ENCODE results near the gene FHIT. TPM values are rescaled to one million over a fixed set of nuclear protein-coding genes. Genes with fewer than 3 reads are reported as not detected.

FHIT gene
- total and polyA plus RNA-seq, 10 of the 15 experiments (the other 5 are each of a cell fraction or from before 2014, with no cell fraction given): 4.2 to 14.9 (median 9.4) TPM

DNA sequence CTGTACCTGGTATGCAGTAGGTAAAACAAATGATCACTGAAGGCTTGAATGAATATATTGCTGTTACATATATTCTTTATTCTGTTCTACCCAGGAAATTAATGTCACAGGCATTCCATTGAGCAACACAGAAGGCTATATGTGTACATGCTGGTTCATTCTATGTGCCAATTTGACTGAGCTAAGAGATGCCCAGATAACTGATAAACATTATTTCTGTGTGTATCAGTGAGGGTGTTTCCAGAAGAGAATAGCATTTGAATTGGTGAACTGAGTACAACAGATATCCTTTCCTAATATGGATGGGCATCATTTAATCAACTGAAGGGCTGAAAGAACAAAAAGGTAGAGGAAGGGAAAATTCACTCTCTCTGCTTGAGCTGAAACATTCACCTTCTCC is 886.8 kb downstream of the FHIT start:
- intact Hi-C loops (cut with micrococcal nuclease; ENCODE audit: unreplicated experiment): no loop called here
- no peak overlapping the region for H3K4me3 ChIP-seq
- H3K27ac ChIP-seq (ENCODE audit: control insufficient read depth, insufficient read depth): no peak overlapping the region
- in situ Hi-C loops (cut with MboI): no loop called here
- SMC1A ChIA-PET (ENCODE audit: uncharacterized antibody, unreplicated experiment): interaction anchor here (3.6 kb wide), 1 partner anchor 12 kb away, joined by 10 read pairs; no protein-coding TSS in a partner anchor
- H3K36me3 ChIP-seq (ENCODE audit: control insufficient read depth in 2 of 2, insufficient read depth in 2 of 2, low read length in 1 of 2): no peaks in the 10 kb centered on the region
- H3K4me1 ChIP-seq (ENCODE audit: control insufficient read depth, insufficient read depth, low read length): no peaks in the 10 kb centered on the region
- H2AFZ ChIP-seq (ENCODE audit: control insufficient read depth, low read depth, low read length): no peak overlapping the region
- RAD21 ChIA-PET (ENCODE audit: unreplicated experiment): no interaction called here
- no peaks in the 10 kb centered on the region for H3K27me3 ChIP-seq (replicated peaks in 1 of 2; ENCODE audit: control insufficient read depth in 2 of 2, insufficient read depth in 2 of 2, low read length in 1 of 2)
- no peaks in the 10 kb centered on the region for H3K79me2 ChIP-seq (ENCODE audit: control insufficient read depth, insufficient read depth, low read length)
- BruUV-seq (replicated peaks): no TSS peak
- POLR2A ChIA-PET: no interaction called here
- no peak overlapping the region for H3K4me2 ChIP-seq (ENCODE audit: control insufficient read depth, insufficient read depth)
- FAIRE-seq (no peak), DNase-seq (ENCODE audit: low read depth, low spot score) (no peak), ATAC-seq (no peak)
- no peaks in the 10 kb centered on the region for H3K9me3 ChIP-seq (replicated peaks; ENCODE audit: control insufficient read depth, insufficient read depth, low read length)
- CTCF ChIA-PET: interaction anchor here (1.4 kb wide), 1 partner anchor 19 kb away, joined by 3 read pairs; no protein-coding TSS in a partner anchor
- no peak overlapping the region for H3K9ac ChIP-seq (ENCODE audit: control insufficient read depth, insufficient read depth, low read length)
- no peaks in the 10 kb centered on the region for H4K20me1 ChIP-seq (ENCODE audit: control insufficient read depth, insufficient read depth)
- TF ChIP-seq ETV6 (conservative IDR thresholded peaks at IDR 0.05 in 1 of 2, IDR thresholded peaks at IDR 0.05 in 1 of 2; ENCODE audit: borderline replicate concordance in 1 of 2, low read depth in 1 of 2) (no peak), HCFC1 (IDR thresholded peaks at IDR 0.05; ENCODE audit: low read length) (no peak), CREM (IDR thresholded peaks at IDR 0.05; ENCODE audit: low read depth) (no peak), EP300 (IDR thresholded peaks at IDR 0.05; ENCODE audit: borderline replicate concordance in 1 of 2, control insufficient read depth in 1 of 2, low read depth in 2 of 2, low read length in 2 of 2) (no peak), NFIC (IDR thresholded peaks at IDR 0.05; ENCODE audit: low read depth, low read length) (no peak), SMARCA5 (IDR thresholded peaks at IDR 0.05) (no peak), DPF2 (IDR thresholded peaks at IDR 0.05) (no peak), BMI1 (IDR thresholded peaks at IDR 0.05; ENCODE audit: borderline replicate concordance) (no peak), TCF12 (IDR thresholded peaks at IDR 0.05; ENCODE audit: low read depth, low read length) (no peak), MTA2 (IDR thresholded peaks at IDR 0.05; ENCODE audit: low read depth) (no peak), PAX5 (IDR thresholded peaks at IDR 0.05; ENCODE audit: borderline replicate concordance, low read depth, low read length) (no peak), POLR2AphosphoS5 (IDR thresholded peaks at IDR 0.05; ENCODE audit: low read length) (no peak), NFYB (IDR thresholded peaks at IDR 0.05; ENCODE audit: insufficient read depth, low read depth, low read length) (no peak), NR2F1 (conservative IDR thresholded peaks at IDR 0.05) (no peak)
- TF ChIP-seq, protein P1, sequence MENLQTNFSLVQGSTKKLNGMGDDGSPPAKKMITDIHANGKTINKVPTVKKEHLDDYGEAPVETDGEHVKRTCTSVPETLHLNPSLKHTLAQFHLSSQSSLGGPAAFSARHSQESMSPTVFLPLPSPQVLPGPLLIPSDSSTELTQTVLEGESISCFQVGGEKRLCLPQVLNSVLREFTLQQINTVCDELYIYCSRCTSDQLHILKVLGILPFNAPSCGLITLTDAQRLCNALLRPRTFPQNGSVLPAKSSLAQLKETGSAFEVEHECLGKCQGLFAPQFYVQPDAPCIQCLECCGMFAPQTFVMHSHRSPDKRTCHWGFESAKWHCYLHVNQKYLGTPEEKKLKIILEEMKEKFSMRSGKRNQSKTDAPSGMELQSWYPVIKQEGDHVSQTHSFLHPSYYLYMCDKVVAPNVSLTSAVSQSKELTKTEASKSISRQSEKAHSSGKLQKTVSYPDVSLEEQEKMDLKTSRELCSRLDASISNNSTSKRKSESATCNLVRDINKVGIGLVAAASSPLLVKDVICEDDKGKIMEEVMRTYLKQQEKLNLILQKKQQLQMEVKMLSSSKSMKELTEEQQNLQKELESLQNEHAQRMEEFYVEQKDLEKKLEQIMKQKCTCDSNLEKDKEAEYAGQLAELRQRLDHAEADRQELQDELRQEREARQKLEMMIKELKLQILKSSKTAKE (IDR thresholded peaks at IDR 0.05; ENCODE audit: low read depth, poor library complexity, severe bottlenecking): no peak
- TF ChIP-seq, protein P2, sequence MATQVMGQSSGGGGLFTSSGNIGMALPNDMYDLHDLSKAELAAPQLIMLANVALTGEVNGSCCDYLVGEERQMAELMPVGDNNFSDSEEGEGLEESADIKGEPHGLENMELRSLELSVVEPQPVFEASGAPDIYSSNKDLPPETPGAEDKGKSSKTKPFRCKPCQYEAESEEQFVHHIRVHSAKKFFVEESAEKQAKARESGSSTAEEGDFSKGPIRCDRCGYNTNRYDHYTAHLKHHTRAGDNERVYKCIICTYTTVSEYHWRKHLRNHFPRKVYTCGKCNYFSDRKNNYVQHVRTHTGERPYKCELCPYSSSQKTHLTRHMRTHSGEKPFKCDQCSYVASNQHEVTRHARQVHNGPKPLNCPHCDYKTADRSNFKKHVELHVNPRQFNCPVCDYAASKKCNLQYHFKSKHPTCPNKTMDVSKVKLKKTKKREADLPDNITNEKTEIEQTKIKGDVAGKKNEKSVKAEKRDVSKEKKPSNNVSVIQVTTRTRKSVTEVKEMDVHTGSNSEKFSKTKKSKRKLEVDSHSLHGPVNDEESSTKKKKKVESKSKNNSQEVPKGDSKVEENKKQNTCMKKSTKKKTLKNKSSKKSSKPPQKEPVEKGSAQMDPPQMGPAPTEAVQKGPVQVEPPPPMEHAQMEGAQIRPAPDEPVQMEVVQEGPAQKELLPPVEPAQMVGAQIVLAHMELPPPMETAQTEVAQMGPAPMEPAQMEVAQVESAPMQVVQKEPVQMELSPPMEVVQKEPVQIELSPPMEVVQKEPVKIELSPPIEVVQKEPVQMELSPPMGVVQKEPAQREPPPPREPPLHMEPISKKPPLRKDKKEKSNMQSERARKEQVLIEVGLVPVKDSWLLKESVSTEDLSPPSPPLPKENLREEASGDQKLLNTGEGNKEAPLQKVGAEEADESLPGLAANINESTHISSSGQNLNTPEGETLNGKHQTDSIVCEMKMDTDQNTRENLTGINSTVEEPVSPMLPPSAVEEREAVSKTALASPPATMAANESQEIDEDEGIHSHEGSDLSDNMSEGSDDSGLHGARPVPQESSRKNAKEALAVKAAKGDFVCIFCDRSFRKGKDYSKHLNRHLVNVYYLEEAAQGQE (IDR thresholded peaks at IDR 0.05; ENCODE audit: low read depth, low read length): no peak
- TF ChIP-seq, protein P3, sequence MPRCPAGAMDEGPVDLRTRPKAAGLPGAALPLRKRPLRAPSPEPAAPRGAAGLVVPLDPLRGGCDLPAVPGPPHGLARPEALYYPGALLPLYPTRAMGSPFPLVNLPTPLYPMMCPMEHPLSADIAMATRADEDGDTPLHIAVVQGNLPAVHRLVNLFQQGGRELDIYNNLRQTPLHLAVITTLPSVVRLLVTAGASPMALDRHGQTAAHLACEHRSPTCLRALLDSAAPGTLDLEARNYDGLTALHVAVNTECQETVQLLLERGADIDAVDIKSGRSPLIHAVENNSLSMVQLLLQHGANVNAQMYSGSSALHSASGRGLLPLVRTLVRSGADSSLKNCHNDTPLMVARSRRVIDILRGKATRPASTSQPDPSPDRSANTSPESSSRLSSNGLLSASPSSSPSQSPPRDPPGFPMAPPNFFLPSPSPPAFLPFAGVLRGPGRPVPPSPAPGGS (IDR thresholded peaks at IDR 0.05; ENCODE audit: borderline replicate concordance, insufficient read depth, low read depth, low read length, poor library complexity, severe bottlenecking): no peak
